GM04503 (cell line): ENCODE data around the gene ECT2.

Experiments used
- DNase-seq: peaks from one replicate; pipeline ENCODE4 v3.0.0-alpha.2; 2012; ENCODE audit warnings: low read depth

Gene ECT2

DNA sequence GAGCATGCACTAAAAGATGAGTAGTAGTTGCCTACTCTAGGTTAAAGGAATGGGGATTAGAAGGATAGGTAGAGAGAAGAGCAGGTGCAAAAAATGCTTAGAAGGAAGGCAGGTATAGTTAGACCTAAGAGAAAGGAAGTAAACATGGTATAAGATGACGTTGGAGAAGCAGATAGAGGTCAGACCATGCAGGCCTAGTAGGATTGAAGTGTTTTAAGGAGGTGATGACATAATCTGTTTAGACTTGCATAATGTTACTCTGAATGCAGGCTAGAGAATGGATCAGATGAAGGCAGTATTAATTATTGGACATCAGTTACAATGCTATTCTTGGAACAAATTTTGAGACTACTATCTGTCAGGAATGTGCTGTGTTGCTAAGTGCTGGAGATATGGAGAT, 11.1 kb upstream of the ECT2 start:
- DNase-seq, result no peak

DNA sequence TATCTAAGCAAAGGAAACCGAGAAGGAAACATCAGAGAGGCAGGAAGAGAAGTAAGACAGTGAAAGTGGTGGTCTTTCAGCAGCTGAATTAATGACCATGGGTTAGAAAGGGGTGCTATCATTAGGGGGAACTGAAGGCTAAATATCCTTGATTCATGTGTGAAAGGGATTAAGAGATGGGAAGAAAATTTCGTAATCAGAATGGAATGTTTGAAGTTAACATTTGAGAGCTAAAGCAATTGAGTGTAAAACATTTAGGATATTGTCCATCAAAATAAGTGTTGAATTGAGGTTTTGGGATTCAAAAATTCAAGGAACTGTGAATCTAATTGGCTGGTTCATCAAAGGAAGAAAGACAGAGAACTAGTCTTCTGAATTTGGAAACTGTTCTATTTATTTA, 4.1 kb upstream of the ECT2 start:
- no peak for DNase-seq

DNA sequence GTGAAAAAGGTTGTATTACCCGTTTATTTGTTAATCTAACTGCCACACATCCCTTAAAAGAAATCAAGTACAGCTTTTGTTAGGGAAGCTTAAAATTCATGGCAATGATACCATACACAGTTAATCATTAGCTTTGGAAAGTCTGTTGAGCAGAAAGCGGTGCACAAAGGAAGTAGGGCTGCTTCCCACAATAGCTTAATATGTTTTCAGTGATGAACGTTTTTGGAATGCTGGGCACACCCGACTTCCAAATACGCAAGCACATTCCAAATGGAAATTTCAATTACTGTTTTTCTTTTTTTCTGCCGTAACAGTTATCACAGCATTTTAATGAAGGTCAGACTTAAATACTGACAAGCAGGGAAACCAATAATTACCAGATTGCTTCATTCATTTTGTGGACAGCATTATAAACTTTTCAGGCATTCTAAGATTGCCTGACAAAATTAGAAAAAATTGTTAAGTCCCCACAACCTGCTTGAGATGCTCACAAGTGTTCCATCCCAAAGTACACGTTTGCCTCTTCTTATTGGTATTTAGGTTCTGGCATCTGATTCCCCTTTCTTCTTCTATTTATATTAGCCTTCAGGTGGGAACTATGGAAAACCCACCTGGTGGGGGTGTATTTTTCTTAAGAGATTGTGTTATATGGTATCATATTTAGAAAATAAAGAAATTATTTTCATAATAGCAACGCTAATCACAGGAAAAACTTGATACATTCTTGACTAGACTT, 1.1 kb upstream of the ECT2 start:
- DNase-seq, result peak; percentile 93

DNA sequence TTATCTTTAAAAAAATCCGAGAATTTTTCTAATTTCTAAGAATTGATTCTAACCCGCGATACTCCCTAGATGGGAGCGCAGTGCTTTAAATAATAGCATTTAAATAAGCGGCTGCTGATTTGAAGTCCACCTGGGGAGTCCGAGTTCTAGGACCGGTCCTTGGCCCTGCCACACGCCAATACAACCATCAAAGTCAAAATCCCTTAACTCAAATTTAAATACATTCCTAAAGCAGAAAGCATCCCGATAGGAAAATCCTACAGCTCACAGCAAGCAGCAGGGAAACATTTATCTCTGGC, 508 bp upstream of the ECT2 start:
- no peak for DNase-seq

DNA sequence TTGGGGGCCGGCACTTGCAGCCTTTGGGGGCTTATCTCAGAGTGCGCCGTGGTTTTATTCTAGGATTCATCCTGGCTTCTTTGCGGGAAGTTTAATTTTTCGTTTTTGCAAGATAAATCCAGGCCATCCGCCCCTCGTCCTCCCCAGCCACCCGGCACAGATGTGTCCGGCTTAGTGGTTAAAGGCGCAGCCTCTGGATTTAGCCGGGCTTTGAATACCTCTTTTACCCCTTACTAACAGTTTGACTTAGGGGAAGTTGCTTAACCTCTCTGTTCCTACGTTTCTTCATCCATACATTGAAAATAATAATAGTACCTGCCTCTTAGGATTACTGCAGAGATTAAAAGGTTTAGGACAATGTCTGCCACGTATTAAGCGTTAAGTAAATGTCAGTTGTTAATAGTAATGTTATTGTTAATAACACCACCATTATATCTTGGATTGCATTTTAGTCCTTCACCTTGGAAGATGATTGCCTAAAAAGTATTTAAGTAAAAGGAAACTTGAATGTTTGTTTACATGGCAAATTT, 714 bp downstream of the ECT2 start:
- no peak for DNase-seq

DNA sequence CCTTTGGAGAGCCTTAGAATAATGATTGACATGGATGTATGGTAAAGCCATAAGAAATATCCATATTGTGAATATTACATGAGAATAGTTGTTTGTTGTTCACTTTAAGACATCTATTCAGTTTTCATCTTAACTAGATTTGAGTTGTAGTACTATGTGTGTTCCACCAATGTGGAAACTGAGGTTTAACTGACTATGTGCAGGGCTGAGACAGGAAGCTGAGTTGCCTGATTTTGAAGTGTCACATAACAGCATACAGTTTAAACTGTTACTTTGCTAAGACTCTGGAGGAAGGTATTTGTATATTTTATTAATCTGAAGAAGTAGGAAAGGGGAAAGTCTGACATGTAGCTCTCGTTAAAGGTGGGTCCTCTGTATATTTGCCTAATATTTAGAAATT, 2.1 kb downstream of the ECT2 start:
- DNase-seq, result no peak

DNA sequence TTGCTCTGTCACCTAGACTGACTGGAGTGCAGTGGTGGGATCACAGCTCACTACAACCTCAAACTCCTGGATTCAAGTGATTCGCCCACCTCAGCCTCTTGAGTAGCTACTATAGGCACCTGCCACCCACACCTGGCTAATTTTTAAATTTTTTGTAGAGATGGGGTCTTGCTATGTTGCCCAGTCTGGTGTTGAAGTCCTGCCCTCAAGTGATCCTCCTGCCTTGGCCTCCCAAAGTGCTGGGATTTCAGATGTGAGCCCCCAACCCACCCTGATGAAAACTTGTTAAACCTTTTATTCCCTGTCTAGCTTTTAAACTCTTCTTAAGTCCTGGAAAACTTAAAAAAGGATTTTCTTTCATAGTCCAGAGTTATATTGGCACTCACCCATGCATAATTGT, 2.6 kb downstream of the ECT2 start:
- DNase-seq, result no peak

DNA sequence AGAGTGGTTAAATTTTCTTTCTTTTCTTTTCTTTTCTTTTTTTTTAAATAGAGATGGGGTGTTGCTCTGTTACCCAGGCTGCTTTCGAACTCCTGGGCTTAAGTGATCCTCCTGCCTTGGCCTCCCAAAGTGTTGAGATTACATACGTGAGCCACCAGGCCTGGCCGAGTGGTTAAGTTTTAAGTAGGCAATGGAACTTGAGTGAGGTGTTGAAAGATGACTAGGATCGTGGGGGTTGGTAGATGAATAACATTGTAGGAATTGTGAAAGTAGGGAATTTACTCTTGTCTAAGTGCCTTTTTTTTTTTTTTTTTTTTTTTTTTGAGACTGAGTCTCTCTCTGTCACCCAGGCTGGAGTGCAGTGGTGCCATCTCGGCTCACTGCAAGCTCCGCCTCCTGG, 9.9 kb downstream of the ECT2 start:
- DNase-seq, result peak; percentile 31

DNA sequence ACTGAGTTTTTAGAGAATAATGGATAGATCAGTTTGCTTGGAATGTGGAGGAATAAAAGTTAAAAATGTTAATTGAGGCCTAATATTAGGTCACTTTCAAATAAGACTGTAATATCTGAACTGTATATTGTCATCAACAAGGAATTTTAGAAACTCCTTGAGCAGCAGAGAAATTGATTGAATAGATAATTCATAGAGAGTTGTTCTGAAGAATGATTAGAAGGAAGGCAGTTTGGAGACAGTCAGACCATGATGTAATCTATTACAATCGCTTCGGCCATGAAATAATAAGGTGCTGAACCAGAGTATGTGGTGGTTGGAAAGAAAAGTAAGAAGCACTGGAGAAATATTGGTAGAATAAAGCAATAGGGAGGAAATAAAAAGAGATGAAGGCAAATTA, 15.7 kb downstream of the ECT2 start:
- no peak for DNase-seq

DNA sequence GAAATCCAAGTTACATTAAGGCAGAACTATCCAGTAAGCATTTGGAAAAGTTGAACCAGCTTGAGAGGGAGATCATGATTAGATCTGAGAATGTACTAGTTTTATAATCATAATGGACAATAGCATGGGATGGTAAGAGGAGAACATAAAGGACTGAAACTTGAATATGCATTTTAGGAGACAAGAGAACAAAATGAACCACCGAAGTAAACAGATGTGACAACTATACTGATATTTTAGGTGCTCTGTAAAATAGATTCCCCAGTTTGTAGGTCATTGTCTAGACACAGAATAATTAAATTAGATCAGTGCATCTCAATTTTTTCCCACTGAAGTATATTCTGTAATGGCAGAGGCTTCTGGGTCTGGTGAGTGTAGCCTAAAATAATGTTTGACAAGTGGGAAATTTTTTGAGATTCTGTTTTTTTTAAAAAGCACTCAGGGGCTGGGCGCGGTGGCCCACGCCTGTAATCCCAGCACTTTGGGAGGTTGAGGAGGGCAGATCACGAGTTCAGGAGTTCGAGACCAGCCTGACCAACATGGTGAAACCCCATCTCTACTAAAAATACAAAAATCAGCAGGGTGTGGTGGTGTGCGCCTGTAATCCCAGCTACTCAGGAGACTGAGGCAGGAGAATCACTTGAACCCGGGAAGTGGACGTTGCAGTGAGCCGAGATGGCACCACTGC, 16.3 kb downstream of the ECT2 start:
- no peak for DNase-seq

DNA sequence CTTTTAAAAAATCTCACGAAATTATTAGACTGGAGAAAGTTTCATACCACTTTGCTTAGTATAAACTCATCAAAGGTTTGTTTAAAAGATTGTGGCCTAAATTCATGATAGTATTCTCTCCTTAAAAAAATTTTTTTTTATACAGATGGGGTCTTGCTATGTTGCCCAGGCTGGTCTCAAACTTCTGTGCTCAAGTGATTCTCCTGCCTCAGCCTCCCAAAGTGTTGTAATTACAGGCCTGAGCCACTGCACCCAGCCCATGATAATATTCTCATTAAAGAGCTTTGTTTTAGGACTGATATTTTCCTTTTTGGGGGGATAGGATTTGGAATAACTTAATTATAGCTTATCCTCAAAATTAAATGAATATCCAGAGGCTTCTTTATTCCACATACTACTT, 19.9 kb downstream of the ECT2 start:
- no peak for DNase-seq

DNA sequence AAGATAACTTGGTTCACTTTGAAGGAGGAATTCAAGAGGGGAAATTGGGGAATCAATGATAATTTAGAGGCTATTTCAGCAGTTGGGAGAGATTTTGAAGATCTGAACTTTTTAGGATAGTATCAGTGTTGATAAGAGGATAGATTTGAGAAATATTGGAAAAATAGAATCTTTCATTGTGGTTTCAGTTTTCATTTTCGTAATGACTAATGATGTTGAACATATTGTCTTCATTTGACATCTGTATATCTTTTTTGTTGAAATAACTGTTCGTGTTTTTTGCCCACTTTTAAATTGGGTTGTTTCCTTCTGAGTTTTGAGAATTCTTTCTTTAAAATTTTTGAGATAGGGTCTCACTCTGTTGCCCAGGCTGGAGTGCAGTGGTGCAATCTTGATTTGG, 21.1 kb downstream of the ECT2 start:
- no peak for DNase-seq

DNA sequence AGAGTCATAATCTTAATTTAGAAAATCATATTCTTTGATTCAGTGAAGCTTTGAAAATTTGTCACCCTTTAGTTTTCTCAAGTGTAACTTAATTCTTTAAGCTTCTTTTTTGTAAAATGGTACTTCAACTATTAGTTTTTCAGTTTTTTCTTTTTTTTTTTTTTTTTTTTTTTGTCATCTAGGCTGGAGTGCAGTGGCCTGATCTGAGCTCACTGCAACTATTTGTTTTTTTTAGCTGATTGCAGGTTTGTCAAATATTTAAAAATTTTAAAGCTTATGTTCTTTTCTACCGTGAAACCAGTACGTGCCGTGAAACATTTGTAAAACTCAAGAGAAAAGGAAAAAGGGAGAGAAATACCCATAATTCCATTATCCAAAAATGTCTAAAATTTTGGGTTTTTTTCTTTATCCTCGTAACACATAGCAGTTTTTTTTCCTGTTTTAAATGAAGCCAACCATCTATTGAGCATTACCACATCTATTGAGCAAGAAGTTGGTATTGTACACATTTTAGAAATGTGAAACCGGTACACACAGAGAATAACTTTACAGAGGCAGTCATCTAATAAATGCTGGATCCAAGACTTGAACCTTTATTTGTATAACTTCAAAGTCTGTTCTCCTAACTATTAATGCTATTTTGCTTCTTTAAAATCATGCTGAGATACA, 25.7 kb downstream of the ECT2 start:
- no peak for DNase-seq

DNA sequence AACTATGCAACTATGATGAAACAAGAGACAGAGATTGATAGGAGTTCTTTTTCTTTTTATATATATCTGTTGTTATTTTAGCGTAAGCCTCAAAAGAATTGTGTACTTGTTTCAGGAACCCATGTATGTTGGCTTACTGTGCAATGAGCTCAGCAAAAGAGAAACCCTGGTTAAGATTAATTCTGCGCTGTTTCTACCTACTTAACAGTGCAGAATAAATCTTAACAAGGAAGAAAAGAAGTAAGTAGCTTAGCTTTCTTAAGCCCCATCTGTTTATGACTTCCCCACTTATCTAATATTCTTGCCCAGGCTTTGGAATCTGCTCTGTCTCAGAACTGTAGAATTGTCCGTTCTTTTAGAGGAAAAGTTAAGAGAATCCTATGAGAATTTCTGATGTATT, 27.4 kb downstream of the ECT2 start:
- no peak for DNase-seq

DNA sequence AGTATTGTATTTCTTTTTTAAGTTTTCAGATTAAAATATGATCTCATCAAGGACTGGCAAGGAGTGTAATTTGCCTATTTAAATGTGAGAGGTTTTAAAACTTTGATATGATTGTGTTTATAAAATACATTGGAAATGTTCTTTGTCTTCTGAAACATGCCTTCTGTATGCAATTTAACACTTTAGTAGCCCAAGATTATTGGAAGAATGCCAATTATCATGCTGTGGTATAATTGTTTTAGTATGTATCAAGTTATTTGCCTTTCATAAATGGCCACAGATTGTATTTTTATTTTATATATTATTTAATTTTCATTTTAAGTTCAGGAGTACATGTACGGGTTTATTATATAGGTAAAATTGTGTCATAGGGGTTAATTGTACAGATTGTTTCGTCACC, 31.7 kb downstream of the ECT2 start:
- DNase-seq, result no peak

DNA sequence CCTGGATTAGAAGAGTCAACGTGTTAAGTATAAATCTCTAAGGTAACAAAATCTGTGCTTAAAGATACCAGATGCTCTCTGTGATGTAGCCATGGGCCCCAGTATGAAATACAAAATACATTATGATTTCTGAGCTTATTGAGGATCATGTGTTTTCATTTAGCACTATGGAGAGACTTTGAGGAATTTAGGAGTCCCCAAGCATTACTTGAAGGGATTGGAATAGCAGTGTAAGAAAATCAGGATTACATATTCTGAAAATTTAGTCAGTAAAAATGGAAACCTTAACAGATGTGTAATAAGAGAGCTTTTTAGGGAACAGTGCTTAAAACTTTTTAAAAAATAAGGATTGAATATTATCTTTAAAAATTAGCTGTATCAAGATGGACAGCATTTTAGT, 35.5 kb downstream of the ECT2 start:
- DNase-seq, result no peak

DNA sequence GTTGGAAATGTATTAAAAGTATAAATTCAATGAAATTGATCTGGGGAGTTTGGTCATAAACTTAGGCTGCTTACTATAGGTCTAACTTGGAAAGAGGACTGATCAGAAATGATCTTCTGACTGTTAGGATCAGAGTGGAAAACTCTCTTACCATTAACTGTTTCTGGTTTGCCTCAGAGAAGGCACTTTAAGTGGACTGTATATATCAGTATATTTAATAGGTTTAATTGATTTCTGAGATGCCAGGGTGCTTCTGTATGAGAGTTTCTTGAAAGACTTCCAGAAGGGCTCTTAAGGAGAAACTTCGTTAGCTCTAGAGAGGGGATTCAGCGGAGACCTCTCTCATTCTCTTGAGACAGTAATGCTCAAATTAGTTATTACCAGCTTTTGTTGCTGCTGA, 36.5 kb downstream of the ECT2 start:
- no peak for DNase-seq

DNA sequence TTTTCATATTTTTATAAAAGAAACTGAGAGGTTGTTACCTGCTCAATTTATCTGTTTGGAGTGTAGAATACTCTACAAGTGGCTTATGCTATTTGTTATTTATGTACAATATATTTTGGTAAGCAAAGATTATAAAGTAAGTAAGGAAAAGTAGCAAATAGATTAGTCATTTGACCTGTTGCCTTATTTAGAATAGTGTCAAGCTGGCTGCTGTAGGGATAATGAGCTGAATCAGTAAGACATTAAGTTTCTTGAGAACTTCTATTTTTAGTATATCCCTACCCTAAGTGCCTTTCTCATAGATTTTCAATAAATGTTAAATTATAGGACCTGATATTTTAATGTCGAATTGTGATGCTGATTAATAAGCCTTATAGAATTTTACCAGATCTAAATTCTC, 37.2 kb downstream of the ECT2 start:
- DNase-seq, result peak; percentile 14

DNA sequence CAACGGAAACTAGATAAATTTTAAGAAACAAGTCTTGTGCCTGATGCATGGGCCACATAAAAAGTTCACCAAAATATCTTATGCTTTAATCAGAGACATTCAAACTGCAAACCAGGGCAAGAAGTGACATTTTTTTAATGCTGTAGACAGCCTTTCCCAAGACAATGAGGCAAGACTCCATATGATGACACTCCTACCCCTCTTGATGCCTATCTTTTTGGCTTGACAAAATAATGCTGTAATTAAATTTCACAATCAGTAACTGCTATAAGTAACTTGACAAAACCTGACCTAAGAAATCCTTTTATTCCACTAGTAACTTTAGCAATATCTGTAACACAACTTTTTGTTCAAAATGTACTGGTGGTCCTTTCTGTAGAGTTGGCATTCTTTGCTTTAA, 48.7 kb downstream of the ECT2 start:
- DNase-seq, result no peak

DNA sequence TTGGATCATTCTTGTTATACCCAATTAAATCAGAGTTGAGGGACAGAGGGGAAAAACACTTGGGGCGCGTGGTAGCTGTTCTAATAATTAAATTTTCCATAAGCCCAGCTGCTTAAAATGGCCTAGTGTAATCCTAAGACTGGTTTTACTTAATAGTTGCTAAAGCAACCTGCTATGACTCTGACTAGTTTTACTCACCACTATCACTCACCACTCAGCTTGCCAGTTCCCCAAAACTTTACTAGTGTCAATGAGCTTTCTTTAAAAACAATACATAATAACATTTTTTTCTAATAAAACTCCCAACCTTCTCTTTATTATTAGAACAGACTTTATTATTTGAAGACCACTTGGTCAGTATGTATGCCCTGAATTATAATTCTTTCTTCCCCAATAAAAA, 49.6 kb downstream of the ECT2 start:
- DNase-seq, result no peak

DNA sequence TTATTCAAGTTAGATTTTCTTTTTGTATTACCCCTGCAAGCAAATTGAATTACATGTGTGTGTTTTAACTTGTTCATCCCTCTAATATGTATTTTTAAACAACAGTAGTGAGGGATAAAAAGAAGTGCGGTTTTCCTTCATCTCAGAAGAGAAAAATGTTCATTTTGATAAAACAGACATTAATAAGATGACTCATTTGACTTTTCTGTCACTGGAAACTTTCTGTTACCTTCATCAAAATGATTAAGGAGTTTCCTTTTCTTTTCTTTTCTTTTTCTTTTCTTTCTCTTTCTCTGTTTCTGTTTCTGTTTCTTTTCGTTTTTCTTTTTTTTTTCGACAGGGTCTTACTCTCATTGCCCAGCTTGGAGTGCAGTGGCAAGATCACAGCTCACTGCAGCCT, 53.0 kb downstream of the ECT2 start:
- no peak for DNase-seq

DNA sequence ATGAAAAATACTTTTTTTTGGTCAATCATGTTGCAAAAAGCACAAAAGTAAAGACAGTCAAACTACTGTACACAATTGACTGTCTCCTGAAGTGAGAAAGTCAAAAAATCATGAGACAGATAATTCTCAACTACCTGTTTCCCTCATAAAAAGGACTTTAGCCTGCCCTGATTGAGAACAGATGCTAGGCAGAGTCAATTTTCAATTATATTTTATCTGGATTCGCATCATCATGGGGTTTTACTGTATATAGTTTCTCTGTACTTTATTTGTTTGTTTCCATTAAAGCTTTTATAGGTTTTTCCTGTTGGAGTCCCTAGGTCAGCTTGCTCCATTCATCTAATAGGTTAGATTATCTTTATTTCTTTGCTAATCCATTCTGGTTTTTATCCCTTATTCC, 53.8 kb downstream of the ECT2 start:
- DNase-seq, result no peak

DNA sequence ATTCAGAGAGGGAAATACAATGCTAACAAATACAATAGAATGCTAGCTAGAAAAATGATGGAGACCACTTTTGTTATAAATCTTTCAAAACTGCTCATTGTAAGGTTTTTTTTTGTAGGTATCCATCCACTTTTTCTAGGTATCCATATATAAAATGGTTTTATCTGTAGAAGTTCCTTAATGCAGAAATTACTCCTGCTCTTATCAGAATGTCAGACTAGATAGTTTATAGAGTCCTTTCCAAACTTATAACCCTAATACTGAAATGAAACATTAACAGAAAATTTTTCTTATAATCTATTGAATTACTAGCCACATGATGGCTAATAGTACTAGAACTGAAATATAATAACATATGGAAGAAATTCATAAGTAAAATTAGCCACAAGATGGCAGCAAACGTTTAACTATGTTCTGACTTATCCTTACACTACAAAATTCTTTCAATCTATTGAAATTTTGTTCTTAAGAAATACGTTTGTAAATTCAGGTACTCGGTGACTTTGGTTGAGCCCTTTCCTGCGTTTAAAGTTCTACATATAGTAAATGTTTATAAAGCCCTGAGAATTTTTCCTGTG, 58.5 kb downstream of the ECT2 start:
- DNase-seq, result no peak
